HG03460 (cell line): ENCODE results near the gene SCN8A.

ENCODE experiments used
- ATAC-seq: cut with Tn5 transposase; IDR thresholded peaks from one replicate; pipeline ENCODE4 v1.9.1; 2021; ENCODE audit not compliant: unreplicated experiment

The SCN8A gene

GRCh38 chr12:51669271-51669670, 78.2 kb downstream of the SCN8A start:
- ATAC-seq = no peak

- ATAC-seq = no peak
Measured at GRCh38 chr12:51669996-51670395, 79.0 kb downstream of the SCN8A start.

- ATAC-seq = no peak
Measured at GRCh38 chr12:51672334-51672733, 81.3 kb downstream of the SCN8A start.

- ATAC-seq = no peak
Measured at GRCh38 chr12:51675071-51675803, 84.2 kb downstream of the SCN8A start.

GRCh38 chr12:51676875-51677274, 85.8 kb downstream of the SCN8A start:
- ATAC-seq = no peak

GRCh38 chr12:51677284-51677968, 86.4 kb downstream of the SCN8A start:
- ATAC-seq = no peak

GRCh38 chr12:51678086-51678724, 87.2 kb downstream of the SCN8A start:
- ATAC-seq = no peak

GRCh38 chr12:51682981-51683380, 91.9 kb downstream of the SCN8A start:
- no peak for ATAC-seq

DNA sequence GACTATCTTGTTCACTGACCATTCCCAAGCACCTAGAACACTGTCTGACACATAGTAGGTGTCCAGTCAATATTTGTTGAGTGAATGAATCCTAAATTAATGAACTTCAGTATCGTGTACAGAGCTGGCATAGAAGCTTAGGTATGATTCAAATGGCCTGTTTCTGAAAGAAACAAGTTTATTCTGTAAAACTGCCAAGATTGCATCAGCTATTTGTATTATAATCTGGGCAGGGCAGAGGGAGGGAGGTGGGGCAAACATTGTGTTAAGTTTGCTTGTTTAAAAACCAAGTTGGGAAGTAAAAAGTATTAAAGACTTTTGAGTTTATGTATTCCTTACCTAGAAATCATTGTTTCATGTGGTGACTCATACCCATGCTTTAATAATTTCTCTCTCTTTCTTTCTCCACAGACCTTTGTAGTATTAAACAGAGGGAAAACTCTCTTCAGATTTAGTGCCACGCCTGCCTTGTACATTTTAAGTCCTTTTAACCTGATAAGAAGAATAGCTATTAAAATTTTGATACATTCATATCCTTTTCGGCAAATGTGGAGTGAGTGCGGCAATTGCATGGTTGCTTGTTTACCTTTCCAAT, 92.8 kb downstream of the SCN8A start:
- no peak for ATAC-seq

- no peak for ATAC-seq
Measured at GRCh38 chr12:51686727-51687126, 95.7 kb downstream of the SCN8A start.

DNA sequence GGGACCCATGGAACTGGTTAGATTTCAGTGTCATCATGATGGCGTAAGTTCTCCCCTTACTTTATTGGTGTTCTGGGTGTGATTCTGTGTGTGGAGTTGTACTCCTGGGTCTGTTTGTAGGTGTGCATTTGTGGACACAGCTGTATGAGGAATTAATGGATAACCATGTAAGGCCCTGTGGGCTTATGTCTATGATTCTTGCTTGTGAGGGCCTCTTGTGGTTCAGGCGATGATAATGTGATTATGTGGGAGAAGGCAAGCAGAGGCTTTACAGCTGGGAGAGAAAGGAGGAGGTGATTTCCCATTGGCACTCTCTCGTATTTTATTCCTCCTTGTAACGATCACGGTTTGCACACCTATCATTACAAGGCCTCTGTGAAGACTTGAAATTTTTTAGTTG, 96.1 kb downstream of the SCN8A start:
- no peak for ATAC-seq

DNA sequence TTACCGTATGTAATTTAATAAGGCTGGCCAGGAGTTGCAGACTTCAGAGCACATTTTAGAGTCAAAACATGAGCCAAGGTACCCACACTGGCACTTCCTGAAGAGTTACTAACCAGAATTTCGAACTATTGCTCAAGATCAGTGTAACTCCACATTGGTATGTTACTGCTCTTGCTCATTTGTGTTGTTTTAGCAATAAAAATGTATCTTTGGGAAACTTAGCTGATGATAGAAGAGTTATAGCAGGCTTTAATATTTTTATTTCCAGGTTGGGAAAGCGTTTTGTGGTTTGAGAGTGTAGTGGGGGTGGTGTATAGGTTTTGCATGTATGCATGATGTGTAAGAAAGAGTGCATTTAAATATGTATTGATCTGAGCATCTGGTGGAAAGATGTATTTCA, 96.6 kb downstream of the SCN8A start:
- no peak for ATAC-seq

GRCh38 chr12:51689983-51690382, 99.0 kb downstream of the SCN8A start:
- ATAC-seq = no peak

DNA sequence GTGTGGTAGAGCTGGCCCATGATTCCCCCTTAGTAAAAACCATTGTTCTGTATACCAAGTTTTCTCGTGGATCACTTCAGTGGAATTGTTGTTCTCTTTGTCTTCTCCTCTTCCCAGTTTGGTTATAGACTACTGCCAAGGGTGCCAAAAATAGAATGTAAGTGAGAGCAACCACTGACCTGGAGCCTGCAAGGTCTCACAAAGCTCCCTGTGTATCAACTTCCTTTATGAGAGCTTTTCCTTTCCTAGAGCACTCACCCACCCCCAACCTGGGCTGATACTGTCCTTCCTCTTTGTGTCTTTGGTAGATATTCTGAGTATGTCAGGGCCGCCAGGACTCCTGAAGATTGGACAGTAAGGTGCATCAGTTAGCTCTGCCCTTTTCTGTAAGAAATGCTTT, 101.0 kb downstream of the SCN8A start:
- ATAC-seq = no peak

DNA sequence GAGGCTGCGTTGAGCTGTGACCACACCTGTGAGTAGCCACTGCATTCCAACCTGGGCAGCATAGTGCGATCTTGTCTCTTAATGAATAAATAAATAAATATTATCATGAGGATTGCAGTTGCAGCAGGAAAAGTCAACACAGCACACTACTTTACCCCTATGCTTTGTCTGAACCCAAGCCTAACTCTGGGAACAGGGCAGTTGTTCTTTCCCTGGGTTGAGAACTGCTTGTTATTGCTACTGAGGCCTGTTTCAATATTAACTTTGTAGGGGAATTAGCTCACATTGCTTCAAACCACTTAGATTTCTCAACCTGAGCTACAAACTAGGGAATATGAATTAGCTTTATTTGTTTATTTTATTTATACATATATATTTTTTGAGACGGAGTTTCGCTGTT, 102.5 kb downstream of the SCN8A start:
- ATAC-seq = no peak

- no peak for ATAC-seq
Measured at GRCh38 chr12:51694146-51694545, 103.1 kb downstream of the SCN8A start.

- no peak for ATAC-seq
Measured at GRCh38 chr12:51695241-51696010, 104.4 kb downstream of the SCN8A start.

DNA sequence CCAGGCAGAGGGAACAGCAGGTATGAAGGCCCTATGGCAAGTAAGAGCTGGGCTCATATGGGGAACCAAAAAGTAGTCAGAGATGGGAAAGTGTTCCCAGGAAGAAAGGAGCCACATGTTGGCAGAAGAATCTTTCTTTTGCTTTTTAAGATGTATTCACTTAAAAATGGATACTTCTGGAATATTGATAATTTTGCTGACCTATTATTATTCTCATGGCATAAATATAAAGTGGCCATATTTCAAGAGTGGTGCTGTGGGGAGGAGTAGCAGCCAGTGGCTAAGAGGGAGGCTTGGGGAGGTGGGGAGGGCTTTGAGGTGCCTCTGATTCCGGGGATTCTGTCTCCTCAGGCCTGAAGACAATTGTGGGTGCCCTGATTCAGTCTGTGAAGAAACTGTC, 108.2 kb downstream of the SCN8A start:
- ATAC-seq = no peak

- no peak for ATAC-seq
Measured at GRCh38 chr12:51700887-51701286, 109.9 kb downstream of the SCN8A start.

- ATAC-seq = no peak
Measured at GRCh38 chr12:51702587-51702986, 111.6 kb downstream of the SCN8A start.

GRCh38 chr12:51705450-51705849, 114.4 kb downstream of the SCN8A start:
- ATAC-seq = no peak
